ENCODE results near the gene RPS14. TPM values are rescaled to one million over a fixed set of nuclear protein-coding genes. Genes with fewer than 3 reads are reported as not detected.

The RPS14 gene
- total and polyA plus RNA-seq, 2 of the 8 experiments (the other 6 are each of a cell fraction or from before 2014, with no cell fraction given), result 2,548 to 6,423 TPM

GRCh38 chr5:150496534-150496933 is 47.0 kb upstream of the RPS14 start (continued):
- TF ChIP-seq CTCF (IDR thresholded peaks at IDR 0.05; ENCODE audit: control extremely low read depth in 1 of 3, insufficient read depth in 1 of 3, low read depth in 1 of 3, low read length in 3 of 3) (no peak), MAX (IDR thresholded peaks at IDR 0.05) (no peak), SP4 (IDR thresholded peaks at IDR 0.05; ENCODE audit: low read length) (no peak), E2F6 (IDR thresholded peaks at IDR 0.05) (no peak), SIRT6 (IDR thresholded peaks at IDR 0.05; ENCODE audit: low read length) (no peak)
